Astrocyte of the cerebellum (primary cell): Measurements from ENCODE around the gene ARHGAP26.

Source experiments
- DNase-seq: peaks from one replicate; pipeline ENCODE4 v3.0.0-alpha.2; 2011; ENCODE audit warnings: low read depth
- H3K4me3 ChIP-seq: 2 replicates; pipeline ENCODE4 v1.5.1; 2011; ENCODE audit warnings: mild to moderate bottlenecking, low read depth, low read length, moderate library complexity
- CTCF ChIP-seq: IDR thresholded peaks from 2 replicates; pipeline ENCODE4 v1.5.1; 2012; ENCODE audit warnings: low read length, low read depth, moderate library complexity, mild to moderate bottlenecking; ENCODE audit errors: missing control alignments
- in situ Hi-C: cut with HindIII; loops from 2 replicates; pipeline ENCODE4 v1.10.0; 2017; ENCODE audit warnings: low sequenced_read_pairs

The ARHGAP26 gene

GRCh38 chr5:143243103-143243502 is 472.9 kb downstream of the ARHGAP26 start:
- in situ Hi-C loops: no loop called here
- TF ChIP-seq CTCF: no peak
- H3K4me3 ChIP-seq: no peak overlapping the region
- DNase-seq: no peak

- no peak overlapping the region for H3K4me3 ChIP-seq
- TF ChIP-seq CTCF: no peak
- peak; percentile 94 for DNase-seq
- in situ Hi-C loops: no loop called here
These were observed 474.0 kb downstream of the ARHGAP26 start for GRCh38 chr5:143244000-143244736.

GRCh38 chr5:143244990-143245389 is 474.8 kb downstream of the ARHGAP26 start:
- TF ChIP-seq CTCF: no peak
- in situ Hi-C loops: no loop called here
- H3K4me3 ChIP-seq: no peak overlapping the region
- DNase-seq: no peak

- TF ChIP-seq CTCF: no peak
- in situ Hi-C loops: no loop called here
- no peak overlapping the region for H3K4me3 ChIP-seq
- DNase-seq: peak; percentile 84
These were observed 475.9 kb downstream of the ARHGAP26 start for GRCh38 chr5:143245929-143246561.

- H3K4me3 ChIP-seq: no peak overlapping the region
- TF ChIP-seq CTCF: no peak
- no peak for DNase-seq
- in situ Hi-C loops: no loop called here
These were observed 477.1 kb downstream of the ARHGAP26 start for GRCh38 chr5:143247134-143247815.

GRCh38 chr5:143248391-143248790 is 478.2 kb downstream of the ARHGAP26 start:
- H3K4me3 ChIP-seq: no peak overlapping the region
- in situ Hi-C loops: no loop called here
- no peak for DNase-seq

More at GRCh38 chr5:143248391-143248790, 478.2 kb downstream of the ARHGAP26 start:
- TF ChIP-seq CTCF: no peak
